A673 (cell line): ENCODE measurements around the gene UCP3.

Source experiments
- EZH2 ChIP-seq: fragments of 200-600 bp; sonication (generic); IDR thresholded peaks from 2 replicates; pipeline ENCODE4 v1.6.1; 2017; ENCODE audit warnings: borderline replicate concordance, low read depth, mild to moderate bottlenecking, mixed read lengths, antibody characterized with exemption, low read length; ENCODE audit not compliant: poor library complexity, severe bottlenecking
- TF ChIP-seq, protein P1 (sequence below): fragments of 300-800, 200-600 bp; sonication (generic); conservative IDR thresholded peaks from 2 replicates; pipeline ENCODE4 v1.5.1; 2017; ENCODE audit warnings: low read depth, mild to moderate bottlenecking, antibody characterized with exemption, low read length, moderate library complexity, mixed read lengths

DNA sequence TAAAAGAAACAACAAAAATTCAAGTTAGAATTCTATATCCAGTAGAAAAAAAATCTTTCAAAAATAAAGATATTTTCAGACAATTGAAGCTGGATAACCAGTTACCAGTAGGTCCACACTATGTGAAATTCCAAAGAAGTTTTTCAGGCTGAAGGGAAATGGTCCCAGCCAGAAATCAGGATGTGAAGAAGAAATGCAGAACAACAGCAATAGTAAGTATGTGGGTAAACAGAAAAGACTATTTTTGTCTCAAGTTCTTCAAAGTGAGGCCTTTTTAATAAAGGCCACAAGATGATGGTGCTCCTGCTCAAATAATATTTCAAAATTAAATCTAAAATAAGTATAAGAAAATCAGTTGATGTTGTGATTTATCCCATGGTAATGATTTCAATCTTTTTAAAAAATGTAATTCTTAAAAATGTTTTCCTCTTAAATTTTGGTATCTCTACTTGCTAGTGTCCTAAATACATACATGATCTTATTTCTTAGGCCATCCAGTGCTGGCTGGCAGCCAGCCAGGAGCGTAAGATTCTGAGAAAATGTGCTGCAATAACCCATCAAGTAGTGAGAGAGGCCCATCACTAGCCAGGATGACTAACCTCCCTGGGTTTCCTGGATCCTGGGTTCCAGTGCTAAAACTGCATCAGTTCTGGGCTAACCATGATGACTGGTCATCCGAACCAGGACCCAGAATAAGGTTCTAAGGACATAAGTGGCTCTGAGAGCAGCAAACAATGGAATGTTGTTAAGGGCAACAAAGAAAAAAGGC is 15.6 kb upstream of the UCP3 start:
- TF ChIP-seq, protein P1, sequence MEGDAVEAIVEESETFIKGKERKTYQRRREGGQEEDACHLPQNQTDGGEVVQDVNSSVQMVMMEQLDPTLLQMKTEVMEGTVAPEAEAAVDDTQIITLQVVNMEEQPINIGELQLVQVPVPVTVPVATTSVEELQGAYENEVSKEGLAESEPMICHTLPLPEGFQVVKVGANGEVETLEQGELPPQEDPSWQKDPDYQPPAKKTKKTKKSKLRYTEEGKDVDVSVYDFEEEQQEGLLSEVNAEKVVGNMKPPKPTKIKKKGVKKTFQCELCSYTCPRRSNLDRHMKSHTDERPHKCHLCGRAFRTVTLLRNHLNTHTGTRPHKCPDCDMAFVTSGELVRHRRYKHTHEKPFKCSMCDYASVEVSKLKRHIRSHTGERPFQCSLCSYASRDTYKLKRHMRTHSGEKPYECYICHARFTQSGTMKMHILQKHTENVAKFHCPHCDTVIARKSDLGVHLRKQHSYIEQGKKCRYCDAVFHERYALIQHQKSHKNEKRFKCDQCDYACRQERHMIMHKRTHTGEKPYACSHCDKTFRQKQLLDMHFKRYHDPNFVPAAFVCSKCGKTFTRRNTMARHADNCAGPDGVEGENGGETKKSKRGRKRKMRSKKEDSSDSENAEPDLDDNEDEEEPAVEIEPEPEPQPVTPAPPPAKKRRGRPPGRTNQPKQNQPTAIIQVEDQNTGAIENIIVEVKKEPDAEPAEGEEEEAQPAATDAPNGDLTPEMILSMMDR: no peak
- no peak for TF ChIP-seq EZH2
